Lung (tissue), 12 donors: ENCODE results near the gene CFAP157. TPM values are rescaled to one million over a fixed set of nuclear protein-coding genes. Genes with fewer than 3 reads are reported as not detected.

Source experiments
- ATAC-seq: fragments of 200-7000 bp; cut with Tn5 transposase; one replicate; pipeline ENCODE4 v1.9.1; 2020; ENCODE audit warnings: moderate number of reproducible peaks; ENCODE audit not compliant: insufficient read depth, low FRiP score
- DNase-seq, 3 donors: peaks; one replicate each; pipeline ENCODE4 v3.0.0-alpha.2; 2013 to 2017
- H3K27ac ChIP-seq, 2 donors: one replicate each; pipeline ENCODE4 v1.5.1; 2013; ENCODE audit warnings: mild to moderate bottlenecking in 2 of 2, moderate library complexity in 2 of 2, control low read depth in 1 of 2, inconsistent platforms in 1 of 2, low read depth in 1 of 2, low read length in 1 of 2
- H3K27me3 ChIP-seq, 3 donors: one replicate each; pipeline ENCODE4 v1.5.1; 2013; ENCODE audit warnings: low read length in 2 of 3; ENCODE audit not compliant: control insufficient read depth in 3 of 3, insufficient read depth in 3 of 3
- H3K36me3 ChIP-seq, 4 donors: one replicate each; pipeline ENCODE4 v1.5.1; 2013; ENCODE audit warnings: low read length in 4 of 4, mild to moderate bottlenecking in 1 of 4, moderate library complexity in 1 of 4; ENCODE audit not compliant: control insufficient read depth in 4 of 4, insufficient read depth in 4 of 4
- H3K4me1 ChIP-seq, 5 donors: one replicate each; pipeline ENCODE4 v1.5.1; 2013; ENCODE audit warnings: low read length in 5 of 5, mild to moderate bottlenecking in 2 of 5, moderate library complexity in 1 of 5; ENCODE audit not compliant: control insufficient read depth in 5 of 5, insufficient read depth in 5 of 5
- H3K4me3 ChIP-seq: one replicate; pipeline ENCODE4 v1.5.1; 2013; ENCODE audit warnings: mild to moderate bottlenecking, control low read depth, moderate library complexity
- H3K9ac ChIP-seq, 2 donors: one replicate each; pipeline ENCODE4 v1.5.1; 2013; ENCODE audit warnings: low read length in 2 of 2, control low read depth in 1 of 2; ENCODE audit not compliant: insufficient read depth in 1 of 2
- H3K9me3 ChIP-seq, 4 donors: one replicate each; pipeline ENCODE4 v1.5.1; 2013; ENCODE audit warnings: low read length in 3 of 4, mild to moderate bottlenecking in 1 of 4, moderate library complexity in 1 of 4; ENCODE audit not compliant: control insufficient read depth in 4 of 4, insufficient read depth in 3 of 4
- CTCF ChIP-seq: IDR thresholded peaks from 2 replicates; pipeline ENCODE4 v1.5.1; 2012; ENCODE audit warnings: mild to moderate bottlenecking; ENCODE audit errors: control extremely low read depth, extremely low read depth
- WGBS, 2 donors: extraction: QIAGEN DNeasy Blood & Tissue Kit; methylation state at CpG; one replicate each; pipeline ENCODE4 v1.1.7; 2013; 5-methylcytosine and 5-hydroxymethylcytosine counted together
- polyA plus RNA-seq, 2 donors: library from polyadenylated mRNA; stranded (reverse); fragments of 200-250 nt; gene quantifications; one replicate each; pipeline ENCODE4 v1.2.1, GENCODE V29; 2013
- total RNA-seq, 2 donors: library from RNA; depleted of rRNA in 1 of 2; stranded (reverse); fragments of >200 nt in 1 of 2; gene quantifications; one replicate each; pipeline ENCODE4 v1.2.1, GENCODE V29; 2014 to 2021
- donor health status: control.
- donor health status: control.
- donor health status: Bipolar disorder and iron deficiency.
- donor health status: healthy.
- donor health status: DM: yes; HTN: yes; CAD: no.

The CFAP157 gene
- total and polyA plus RNA-seq, 4 donors, result 14.6 to 40.6 (median 16.1) TPM

GRCh38 chr9:127711831-127712274, 5.1 kb downstream of the CFAP157 start:
- 68 to 85% methylated on average over 11 of the region's 11 CpGs for WGBS, 2 donors
- ATAC-seq, result no peak
- no peak overlapping the region for H3K4me3 ChIP-seq
- H3K27me3 ChIP-seq, result no peaks in the 10 kb centered on the region
- H3K27ac ChIP-seq, result no peak overlapping the region
- no peak overlapping the region for H3K9ac ChIP-seq
- no peak for TF ChIP-seq CTCF
- peaks cover 0 to 6% (median 0%) of the 10 kb centered on the region in 4 donors for H3K36me3 ChIP-seq
- H3K4me1 ChIP-seq, result peaks cover 0 to 10% (median 0%) of the 10 kb centered on the region in 5 donors
- DNase-seq, result no peak
- H3K9me3 ChIP-seq, result no peaks in the 10 kb centered on the region

GRCh38 chr9:127712371-127712770, 5.6 kb downstream of the CFAP157 start:
- H3K9ac ChIP-seq, result no peak overlapping the region
- H3K27me3 ChIP-seq, result no peaks in the 10 kb centered on the region
- no peak for DNase-seq
- H3K27ac ChIP-seq, result no peak overlapping the region
- peaks cover 0 to 10% (median 0%) of the 10 kb centered on the region in 5 donors for H3K4me1 ChIP-seq
- peaks cover 0 to 6% (median 0%) of the 10 kb centered on the region in 4 donors for H3K36me3 ChIP-seq
- no peak for ATAC-seq
- H3K4me3 ChIP-seq, result no peak overlapping the region
- WGBS, 2 donors, result 93 to 95% methylated on average over 10 to 11 of the region's 11 CpGs
- H3K9me3 ChIP-seq, result no peaks in the 10 kb centered on the region
- TF ChIP-seq CTCF, result no peak

DNA sequence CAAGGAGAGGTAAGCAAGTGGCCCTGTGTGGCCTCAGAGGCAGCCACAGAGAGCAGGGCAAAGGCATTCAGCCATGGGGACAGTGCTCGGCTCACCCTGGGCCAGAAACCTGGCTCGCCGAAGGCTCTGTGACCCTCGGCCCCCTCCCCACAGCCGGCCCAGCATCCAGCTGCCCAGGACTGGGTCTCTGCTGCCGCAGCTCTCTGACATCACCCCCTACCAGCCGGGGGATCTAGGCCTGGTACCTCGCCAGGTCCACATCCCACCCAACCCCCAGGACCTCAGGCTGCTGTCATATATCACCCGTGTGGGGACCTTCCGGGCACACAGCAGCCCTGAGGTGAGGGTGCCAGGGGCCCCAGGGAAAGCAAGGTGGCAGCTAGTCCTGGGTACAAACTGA, 6.1 kb downstream of the CFAP157 start:
- H3K9me3 ChIP-seq, result no peaks in the 10 kb centered on the region
- no peaks in the 10 kb centered on the region for H3K27me3 ChIP-seq
- no peak for TF ChIP-seq CTCF
- H3K27ac ChIP-seq, result no peak overlapping the region
- peaks cover 0 to 10% (median 0%) of the 10 kb centered on the region in 5 donors for H3K4me1 ChIP-seq
- WGBS, 2 donors, result 93 to 97% methylated on average over 10 of the region's 10 CpGs
- DNase-seq (no peak), ATAC-seq (no peak)
- H3K9ac ChIP-seq, result no peak overlapping the region
- no peak overlapping the region for H3K4me3 ChIP-seq
- peaks cover 0 to 6% (median 0%) of the 10 kb centered on the region in 4 donors for H3K36me3 ChIP-seq
